ENCODE measurements around the gene ZDHHC18.

DNA sequence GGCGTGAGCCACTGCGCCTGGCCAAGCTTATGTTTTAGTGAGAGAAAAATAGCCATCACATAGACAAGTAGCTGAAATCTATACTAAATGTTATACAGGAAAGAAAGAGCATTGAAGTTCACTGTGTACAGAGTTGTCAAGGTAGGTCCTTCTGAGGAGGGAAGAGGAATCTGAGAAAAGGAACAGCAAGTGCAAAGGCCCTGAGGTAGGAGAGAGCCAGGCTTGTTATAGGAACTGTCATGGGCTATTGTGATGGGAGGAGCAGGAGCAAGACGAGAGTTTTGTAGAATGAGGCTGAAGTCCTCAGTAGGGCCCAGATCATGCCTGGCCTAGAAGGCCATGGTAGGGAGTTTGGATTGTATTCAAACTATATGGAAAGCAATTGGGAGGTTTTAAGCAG lies 4.6 kb downstream of the ZDHHC18 start:
- no peak for TF ChIP-seq CTCF (IDR thresholded peaks at IDR 0.05)
- no peak for TF ChIP-seq POLR2A (IDR thresholded peaks at IDR 0.05)
